ENCODE results near the gene ACSL5.

Gene ACSL5

GRCh38 chr10:112429654-112430230, 55.8 kb downstream of the ACSL5 start:
- Histone ChIP-seq H3K36me3 (ENCODE audit: control insufficient read depth in 5 of 5, insufficient read depth in 5 of 5, low read length in 5 of 5) (peaks cover 33 to 87% (median 64%) of the 10 kb centered on the region in 5 donors), H3K9ac (ENCODE audit: low read length in 5 of 5) (no peak overlapping the region), H3K9me3 (ENCODE audit: control insufficient read depth in 5 of 5, low read length in 5 of 5) (no peaks in the 10 kb centered on the region), H3K27ac (ENCODE audit: low read depth, low read length) (no peak overlapping the region), H3K4me3 (ENCODE audit: low read depth in 1 of 5, low read length in 5 of 5) (no peak overlapping the region), H3K4me1 (ENCODE audit: control insufficient read depth in 5 of 5, insufficient read depth in 5 of 5, low read length in 5 of 5) (no peaks in the 10 kb centered on the region), H3K27me3 (ENCODE audit: control insufficient read depth in 5 of 5, insufficient read depth in 4 of 5, low read length in 5 of 5) (no peaks in the 10 kb centered on the region)

- peaks cover 49 to 77% (median 68%) of the 10 kb centered on the region in 5 donors for H3K36me3 ChIP-seq (ENCODE audit: control insufficient read depth in 5 of 5, insufficient read depth in 5 of 5, low read length in 5 of 5)
- no peaks in the 10 kb centered on the region for H3K27me3 ChIP-seq (ENCODE audit: control insufficient read depth in 5 of 5, insufficient read depth in 4 of 5, low read length in 5 of 5)
- H3K9me3 ChIP-seq (ENCODE audit: control insufficient read depth in 5 of 5, low read length in 5 of 5) = no peaks in the 10 kb centered on the region
- no peak overlapping the region for H3K9ac ChIP-seq (ENCODE audit: low read length in 5 of 5)
- no peak overlapping the region for H3K27ac ChIP-seq (ENCODE audit: low read depth, low read length)
- H3K4me1 ChIP-seq (ENCODE audit: control insufficient read depth in 5 of 5, insufficient read depth in 5 of 5, low read length in 5 of 5) = no peaks in the 10 kb centered on the region
- no peak overlapping the region for H3K4me3 ChIP-seq (ENCODE audit: low read depth in 1 of 5, low read length in 5 of 5)
Observed at GRCh38 chr10:112433136-112433535, 59.2 kb downstream of the ACSL5 start.

- no peak overlapping the region for H3K4me3 ChIP-seq (ENCODE audit: low read depth in 1 of 5, low read length in 5 of 5)
- no peak overlapping the region for H3K27ac ChIP-seq (ENCODE audit: low read depth, low read length)
- H3K9me3 ChIP-seq (ENCODE audit: control insufficient read depth in 5 of 5, low read length in 5 of 5) = no peaks in the 10 kb centered on the region
- no peaks in the 10 kb centered on the region for H3K4me1 ChIP-seq (ENCODE audit: control insufficient read depth in 5 of 5, insufficient read depth in 5 of 5, low read length in 5 of 5)
- H3K9ac ChIP-seq (ENCODE audit: low read length in 5 of 5) = no peak overlapping the region
- peaks cover 47 to 78% (median 71%) of the 10 kb centered on the region in 5 donors for H3K36me3 ChIP-seq (ENCODE audit: control insufficient read depth in 5 of 5, insufficient read depth in 5 of 5, low read length in 5 of 5)
- no peaks in the 10 kb centered on the region for H3K27me3 ChIP-seq (ENCODE audit: control insufficient read depth in 5 of 5, insufficient read depth in 4 of 5, low read length in 5 of 5)
Observed at GRCh38 chr10:112434988-112435619, 61.2 kb downstream of the ACSL5 start.

DNA sequence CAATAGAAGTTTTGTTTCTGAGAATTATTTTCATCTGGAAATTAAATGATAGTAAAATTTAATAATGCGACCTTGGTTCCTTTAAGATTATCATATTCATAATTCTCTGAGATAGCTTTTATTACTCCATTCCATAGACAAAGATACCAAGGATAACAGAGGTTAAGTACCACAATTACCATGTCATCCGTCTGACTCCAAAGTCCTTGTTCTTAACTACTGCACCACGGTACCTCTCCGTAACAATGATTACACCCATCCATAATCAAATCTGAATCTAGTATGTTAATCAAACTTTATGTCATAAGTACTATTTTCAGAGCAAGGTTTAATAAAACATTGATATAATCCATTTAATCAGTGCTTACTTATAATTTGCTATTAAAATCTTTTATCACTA, 64.4 kb downstream of the ACSL5 start:
- Histone ChIP-seq H3K27ac (ENCODE audit: low read depth, low read length) (no peak overlapping the region), H3K27me3 (ENCODE audit: control insufficient read depth in 5 of 5, insufficient read depth in 4 of 5, low read length in 5 of 5) (no peaks in the 10 kb centered on the region), H3K4me1 (ENCODE audit: control insufficient read depth in 5 of 5, insufficient read depth in 5 of 5, low read length in 5 of 5) (no peaks in the 10 kb centered on the region), H3K9me3 (ENCODE audit: control insufficient read depth in 5 of 5, low read length in 5 of 5) (no peaks in the 10 kb centered on the region), H3K4me3 (ENCODE audit: low read depth in 1 of 5, low read length in 5 of 5) (no peak overlapping the region), H3K36me3 (ENCODE audit: control insufficient read depth in 5 of 5, insufficient read depth in 5 of 5, low read length in 5 of 5) (peaks cover 44 to 74% (median 67%) of the 10 kb centered on the region in 5 donors), H3K9ac (ENCODE audit: low read length in 5 of 5) (no peak overlapping the region)

DNA sequence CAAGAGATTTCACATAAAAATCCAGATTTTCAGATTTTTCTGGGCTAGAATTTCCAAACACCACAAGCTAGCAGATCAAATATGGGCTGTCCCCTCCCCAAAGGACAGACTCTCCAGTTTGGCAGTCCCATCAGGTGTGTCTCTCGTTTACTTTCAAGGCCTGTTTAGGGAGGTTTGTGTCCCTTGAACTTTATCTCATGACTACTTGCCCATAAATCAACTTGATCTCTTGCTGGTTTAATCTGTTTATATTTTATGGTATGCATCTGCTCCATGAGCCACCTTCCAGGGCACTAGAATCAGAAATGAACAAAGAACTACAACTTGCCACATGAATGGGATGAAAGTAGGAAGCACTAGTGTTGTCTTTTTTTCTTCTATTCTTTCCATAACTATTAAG, 67.6 kb downstream of the ACSL5 start:
- H3K36me3 ChIP-seq (ENCODE audit: control insufficient read depth in 5 of 5, insufficient read depth in 5 of 5, low read length in 5 of 5) = peaks cover 35 to 67% (median 57%) of the 10 kb centered on the region in 5 donors

GRCh38 chr10:112442063-112442462, 68.1 kb downstream of the ACSL5 start:
- H3K9ac ChIP-seq (ENCODE audit: low read length in 5 of 5) = no peak overlapping the region
- H3K27me3 ChIP-seq (ENCODE audit: control insufficient read depth in 5 of 5, insufficient read depth in 4 of 5, low read length in 5 of 5) = no peaks in the 10 kb centered on the region
- H3K9me3 ChIP-seq (ENCODE audit: control insufficient read depth in 5 of 5, low read length in 5 of 5) = no peaks in the 10 kb centered on the region
- H3K4me3 ChIP-seq (ENCODE audit: low read depth in 1 of 5, low read length in 5 of 5) = no peak overlapping the region
- H3K27ac ChIP-seq (ENCODE audit: low read depth, low read length) = no peak overlapping the region
- peaks cover 30 to 62% (median 52%) of the 10 kb centered on the region in 5 donors for H3K36me3 ChIP-seq (ENCODE audit: control insufficient read depth in 5 of 5, insufficient read depth in 5 of 5, low read length in 5 of 5)
- peaks cover 3 to 14% (median 13%) of the 10 kb centered on the region in 5 donors for H3K4me1 ChIP-seq (ENCODE audit: control insufficient read depth in 5 of 5, insufficient read depth in 5 of 5, low read length in 5 of 5)

More for the DNA sequence above, 67.6 kb downstream of the ACSL5 start:
- Histone ChIP-seq H3K9me3 (ENCODE audit: control insufficient read depth in 5 of 5, low read length in 5 of 5) (no peaks in the 10 kb centered on the region), H3K27ac (ENCODE audit: low read depth, low read length) (no peak overlapping the region), H3K27me3 (ENCODE audit: control insufficient read depth in 5 of 5, insufficient read depth in 4 of 5, low read length in 5 of 5) (no peaks in the 10 kb centered on the region), H3K9ac (ENCODE audit: low read length in 5 of 5) (no peak overlapping the region), H3K4me3 (ENCODE audit: low read depth in 1 of 5, low read length in 5 of 5) (no peak overlapping the region), H3K4me1 (ENCODE audit: control insufficient read depth in 5 of 5, insufficient read depth in 5 of 5, low read length in 5 of 5) (peaks cover 3 to 13% (median 12%) of the 10 kb centered on the region in 5 donors)

DNA sequence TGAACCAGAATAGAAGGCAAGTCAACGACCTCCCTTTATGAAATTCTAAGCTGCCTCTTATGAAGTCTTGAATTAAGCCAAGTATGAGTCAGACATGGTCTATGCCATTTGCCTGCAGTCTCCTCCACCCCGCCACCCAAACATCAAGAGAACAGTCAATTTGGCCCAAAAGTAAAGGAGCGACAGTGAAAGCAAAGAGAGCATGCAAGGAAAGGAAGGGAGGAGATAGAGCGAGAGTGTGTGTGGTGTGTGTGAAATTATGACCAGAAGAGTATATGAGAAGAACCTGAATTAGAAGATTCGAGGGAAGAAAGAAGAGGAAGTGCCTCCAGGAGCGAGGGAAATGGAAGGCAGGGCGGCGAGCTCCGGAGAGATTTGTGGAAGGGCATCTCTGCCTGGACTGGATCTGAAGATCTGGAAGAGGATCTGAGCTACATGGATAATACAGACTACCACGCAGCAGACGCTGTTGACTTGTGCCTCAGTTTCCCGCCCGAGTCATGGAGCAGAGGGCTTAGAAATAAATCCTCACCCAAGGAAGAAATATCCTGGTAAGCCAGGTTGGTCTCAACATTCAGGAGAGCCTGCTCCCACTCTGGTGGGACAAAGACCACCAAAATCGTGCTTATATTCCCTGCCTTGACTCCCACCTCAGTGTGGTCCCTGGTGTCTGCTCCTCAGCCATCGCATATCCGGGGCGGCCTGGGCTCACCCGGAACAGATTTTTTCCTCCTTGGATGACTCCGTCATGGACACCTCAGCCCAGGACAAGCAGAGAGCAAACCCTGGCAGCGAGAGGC, 72.3 kb downstream of the ACSL5 start:
- Histone ChIP-seq H3K9me3 (ENCODE audit: control insufficient read depth in 5 of 5, low read length in 5 of 5) (no peaks in the 10 kb centered on the region), H3K4me1 (ENCODE audit: control insufficient read depth in 5 of 5, insufficient read depth in 5 of 5, low read length in 5 of 5) (peaks cover 3 to 29% (median 25%) of the 10 kb centered on the region in 5 donors), H3K9ac (ENCODE audit: low read length in 5 of 5) (peak overlapping the region; percentile 90 to 100 (median 99)), H3K36me3 (ENCODE audit: control insufficient read depth in 5 of 5, insufficient read depth in 5 of 5, low read length in 5 of 5) (peaks cover 14 to 32% (median 27%) of the 10 kb centered on the region in 5 donors), H3K27ac (ENCODE audit: low read depth, low read length) (peak overlapping the region; percentile 95), H3K27me3 (ENCODE audit: control insufficient read depth in 5 of 5, insufficient read depth in 4 of 5, low read length in 5 of 5) (no peaks in the 10 kb centered on the region), H3K4me3 (ENCODE audit: low read depth in 1 of 5, low read length in 5 of 5) (peak overlapping the region; percentile 94 to 100 (median 97))

DNA sequence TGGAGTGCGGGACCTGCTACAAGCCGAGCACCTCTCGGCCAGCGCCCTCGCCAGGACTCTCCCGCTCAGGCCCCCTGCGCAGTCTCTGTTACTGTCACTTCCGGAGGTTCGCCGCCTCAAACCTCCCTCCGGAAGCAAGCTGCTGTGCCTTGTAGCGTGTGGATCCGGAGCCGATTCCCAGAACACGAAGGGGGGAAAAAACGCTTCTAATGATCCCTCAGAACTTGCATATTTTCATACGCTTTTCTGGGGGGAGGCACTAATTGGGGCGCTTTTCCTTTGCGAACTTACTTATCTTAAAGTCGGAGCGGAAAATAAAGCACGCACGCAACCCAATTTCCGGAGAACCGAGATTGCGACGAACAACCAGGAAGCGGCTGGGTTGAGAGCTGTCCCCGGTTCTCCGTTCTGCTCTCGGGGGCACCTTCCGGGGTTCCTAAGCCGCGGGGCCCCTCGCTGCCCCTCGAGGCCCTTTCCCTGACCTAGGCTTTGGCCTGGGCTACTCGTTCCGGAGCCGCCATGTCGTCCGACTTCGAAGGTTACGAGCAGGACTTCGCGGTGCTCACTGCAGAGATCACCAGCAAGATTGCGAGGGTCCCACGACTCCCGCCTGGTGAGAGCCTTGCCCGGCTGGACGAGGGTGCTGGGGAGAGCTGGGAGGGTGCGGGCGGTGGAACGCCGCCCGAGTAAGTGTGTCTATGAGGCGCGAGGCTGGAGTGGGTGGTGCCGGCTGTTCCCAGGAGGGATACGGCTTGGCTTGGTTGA, 73.1 kb downstream of the ACSL5 start, which contains the start of the genes VTI1A and ZDHHC6:
VTI1A (plus strand) TSS at position 361 of the 765 bp plus-strand sequence; CDS start at position 520, 159 bp downstream.
ZDHHC6 (minus strand) TSS at position 60 of the 765 bp plus-strand sequence. CDS start 1,478 bp downstream, outside the sequence.
- Histone ChIP-seq H3K9ac (ENCODE audit: low read length in 5 of 5) (peak within 1 kb of the TSS; percentile 90 to 100 (median 99)), H3K27me3 (ENCODE audit: control insufficient read depth in 5 of 5, insufficient read depth in 4 of 5, low read length in 5 of 5) (no peaks in the 10 kb centered on the region), H3K4me3 (ENCODE audit: low read depth in 1 of 5, low read length in 5 of 5) (peak within 1 kb of the TSS; percentile 94 to 100 (median 97)), H3K9me3 (ENCODE audit: control insufficient read depth in 5 of 5, low read length in 5 of 5) (no peaks in the 10 kb centered on the region), H3K4me1 (ENCODE audit: control insufficient read depth in 5 of 5, insufficient read depth in 5 of 5, low read length in 5 of 5) (peaks cover 3 to 29% (median 25%) of the 10 kb centered on the region in 5 donors), H3K36me3 (ENCODE audit: control insufficient read depth in 5 of 5, insufficient read depth in 5 of 5, low read length in 5 of 5) (peaks cover 10 to 26% (median 20%) of the 10 kb centered on the region in 5 donors), H3K27ac (ENCODE audit: low read depth, low read length) (peak within 1 kb of the TSS; percentile 95)

GRCh38 chr10:112447620-112447928, 73.7 kb downstream of the ACSL5 start:
- H3K27ac ChIP-seq (ENCODE audit: low read depth, low read length) = peak overlapping the region; percentile 95
- peaks cover 9 to 20% (median 15%) of the 10 kb centered on the region in 5 donors for H3K36me3 ChIP-seq (ENCODE audit: control insufficient read depth in 5 of 5, insufficient read depth in 5 of 5, low read length in 5 of 5)
- H3K27me3 ChIP-seq (ENCODE audit: control insufficient read depth in 5 of 5, insufficient read depth in 4 of 5, low read length in 5 of 5) = no peaks in the 10 kb centered on the region
- H3K9me3 ChIP-seq (ENCODE audit: control insufficient read depth in 5 of 5, low read length in 5 of 5) = no peaks in the 10 kb centered on the region
- H3K9ac ChIP-seq (ENCODE audit: low read length in 5 of 5) = peak overlapping the region; percentile 90 to 100 (median 99)
- peak overlapping the region; percentile 94 to 100 (median 97) for H3K4me3 ChIP-seq (ENCODE audit: low read depth in 1 of 5, low read length in 5 of 5)
- peaks cover 3 to 29% (median 25%) of the 10 kb centered on the region in 5 donors for H3K4me1 ChIP-seq (ENCODE audit: control insufficient read depth in 5 of 5, insufficient read depth in 5 of 5, low read length in 5 of 5)

All from subcutaneous abdominal adipose tissue (tissue), 5 donors.